NCI-H82 treated with DMSO at 0.1 percent for 48 hours (cell line): ENCODE results near the gene AGRN.
"Not testable (repeated sequence)": the region's sequence is repeated elsewhere in the genome, so short reads cannot be mapped to it uniquely, and the experiment has no call there.

Experiments
- DNase-seq: peaks from one replicate; lab custom pipeline; 2025; ENCODE audit not compliant: unreplicated experiment; lab: John Stamatoyannopoulos, UW

The AGRN gene

DNA sequence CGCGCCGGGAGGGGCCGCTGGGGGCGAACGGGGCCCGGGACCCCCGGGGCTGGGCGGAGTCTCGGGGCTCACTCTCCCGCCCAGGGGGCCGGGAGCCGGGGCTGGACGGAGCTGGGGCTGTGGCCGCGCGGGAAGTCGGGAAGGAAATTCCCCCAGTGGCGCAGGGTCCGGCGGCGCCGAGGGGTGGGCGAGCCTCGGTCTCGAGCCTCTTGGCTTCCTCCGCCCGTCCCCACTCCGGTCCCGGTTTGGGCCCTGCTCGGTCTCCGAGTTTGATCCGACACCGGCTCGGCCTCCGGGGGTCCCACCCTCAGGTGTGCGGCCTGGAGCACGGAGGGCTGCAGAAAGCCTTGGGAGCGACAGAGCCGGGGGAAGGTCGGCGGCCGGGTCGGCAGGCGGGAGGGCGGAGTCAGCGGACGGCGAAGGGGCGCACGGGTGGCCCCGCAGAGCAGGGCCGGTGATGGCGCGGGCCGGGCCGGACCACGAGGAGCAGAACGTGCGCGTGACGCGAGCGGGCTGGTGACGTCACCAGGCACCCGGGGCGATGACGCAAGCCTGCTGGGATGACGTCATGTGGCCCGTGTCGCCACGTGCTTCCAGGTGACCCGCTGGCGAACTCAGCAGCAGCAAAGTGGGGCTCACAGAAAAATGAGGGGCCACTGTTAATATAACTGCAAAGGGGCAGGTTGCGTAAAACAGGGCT is 19.4 kb upstream of the AGRN start:
- no peak for DNase-seq

DNA sequence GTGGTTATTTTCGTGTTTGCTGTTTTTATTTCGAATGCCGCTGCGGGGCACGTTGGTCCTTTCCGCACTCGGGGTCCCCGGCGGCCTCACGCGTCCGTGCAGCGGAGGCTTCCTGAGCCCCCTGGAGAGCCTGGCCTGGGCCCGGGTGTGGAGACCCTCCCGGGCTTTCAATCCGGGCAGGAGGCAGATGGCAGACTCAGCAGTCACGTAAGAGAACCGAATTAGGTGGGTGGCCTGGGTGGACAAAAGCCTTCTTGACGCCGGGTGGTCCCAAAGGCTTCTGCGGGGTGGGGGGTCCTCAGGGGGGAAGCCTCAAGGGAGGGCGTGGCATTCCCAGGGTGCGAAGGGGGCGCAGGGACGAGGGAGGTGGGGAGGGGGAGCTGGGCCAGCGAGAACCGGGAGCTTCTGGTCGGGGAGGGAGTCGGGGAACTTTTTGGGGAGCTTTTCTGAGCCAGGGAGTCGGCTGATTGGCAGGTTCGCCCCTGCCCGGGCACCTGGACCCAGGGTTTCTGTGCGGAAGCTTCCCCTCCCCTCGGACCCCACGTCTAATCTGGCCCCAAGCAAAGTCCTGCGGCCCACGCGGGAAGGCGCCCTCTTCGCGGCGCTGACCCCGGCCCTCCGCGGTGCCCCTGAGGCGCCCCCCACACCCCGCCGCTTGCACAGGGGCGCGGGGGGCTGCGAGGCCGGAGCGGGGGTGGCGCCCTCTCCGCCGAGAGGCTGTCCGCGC is 18.7 kb upstream of the AGRN start:
- no peak for DNase-seq

GRCh38 chr1:1003618-1004419 is 16.1 kb upstream of the AGRN start:
- no peak for DNase-seq

DNA sequence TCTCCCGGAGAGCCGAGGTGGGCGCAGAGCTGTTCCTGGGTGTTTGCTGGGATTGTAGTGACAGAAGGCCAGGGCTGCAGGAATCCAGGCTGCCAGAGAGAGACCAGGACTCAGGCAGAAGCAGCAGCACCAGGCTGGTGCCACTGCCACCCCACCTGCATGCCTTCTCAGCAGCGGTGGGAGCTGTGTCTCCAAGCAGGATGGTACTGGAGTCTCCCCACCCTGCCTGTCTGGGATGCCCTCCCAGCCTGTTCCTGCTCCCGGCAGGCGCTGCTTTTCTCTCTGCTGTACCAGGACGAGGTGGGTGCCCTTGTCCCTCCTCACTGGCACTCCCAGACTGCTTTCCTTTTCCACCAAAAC is 15.5 kb upstream of the AGRN start:
- DNase-seq: no peak

- DNase-seq: no peak
Observed at GRCh38 chr1:1004780-1005697, 14.9 kb upstream of the AGRN start.

- no peak for DNase-seq
Observed at GRCh38 chr1:1005774-1006304, 14.1 kb upstream of the AGRN start.

GRCh38 chr1:1006305-1007159 is 13.4 kb upstream of the AGRN start:
- no peak for DNase-seq

- DNase-seq: not testable (repeated sequence)
Observed at GRCh38 chr1:1010131-1010530, 9.8 kb upstream of the AGRN start.

DNA sequence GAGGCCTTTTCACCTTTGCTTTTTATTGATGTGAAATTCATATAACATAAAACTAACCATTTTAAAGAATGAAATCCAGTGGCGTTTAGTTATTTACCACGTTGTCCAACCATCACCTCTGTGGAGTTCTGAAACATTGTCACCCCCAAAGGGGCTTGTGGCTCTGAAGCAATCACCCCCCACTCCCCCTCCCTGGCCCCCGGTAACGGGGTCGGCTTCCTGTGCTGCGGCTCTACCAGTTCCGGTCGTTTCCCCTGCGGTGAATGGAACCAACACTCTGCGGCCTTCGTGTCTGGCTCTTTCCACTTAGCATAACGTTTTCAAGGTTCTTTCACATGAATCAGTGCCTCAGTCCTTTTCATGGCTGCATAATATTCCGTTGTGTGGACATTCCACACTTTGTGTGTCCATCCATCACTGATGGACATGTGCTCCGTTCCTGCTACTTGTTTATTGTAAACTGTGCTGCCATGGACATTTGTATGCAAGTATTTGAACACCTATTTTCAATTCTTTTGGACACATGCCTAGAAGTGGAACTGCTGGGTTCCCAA is 8.4 kb upstream of the AGRN start:
- DNase-seq: no peak

- not testable (repeated sequence) for DNase-seq
Observed at GRCh38 chr1:1012736-1013104, 7.2 kb upstream of the AGRN start.

- DNase-seq: no peak
Observed at GRCh38 chr1:1013105-1013921, 6.6 kb upstream of the AGRN start, which contains the start of gene ISG15. ISG15 (plus strand) TSS chr1:1013497; CDS start chr1:1013574, 77 bp downstream.

DNA sequence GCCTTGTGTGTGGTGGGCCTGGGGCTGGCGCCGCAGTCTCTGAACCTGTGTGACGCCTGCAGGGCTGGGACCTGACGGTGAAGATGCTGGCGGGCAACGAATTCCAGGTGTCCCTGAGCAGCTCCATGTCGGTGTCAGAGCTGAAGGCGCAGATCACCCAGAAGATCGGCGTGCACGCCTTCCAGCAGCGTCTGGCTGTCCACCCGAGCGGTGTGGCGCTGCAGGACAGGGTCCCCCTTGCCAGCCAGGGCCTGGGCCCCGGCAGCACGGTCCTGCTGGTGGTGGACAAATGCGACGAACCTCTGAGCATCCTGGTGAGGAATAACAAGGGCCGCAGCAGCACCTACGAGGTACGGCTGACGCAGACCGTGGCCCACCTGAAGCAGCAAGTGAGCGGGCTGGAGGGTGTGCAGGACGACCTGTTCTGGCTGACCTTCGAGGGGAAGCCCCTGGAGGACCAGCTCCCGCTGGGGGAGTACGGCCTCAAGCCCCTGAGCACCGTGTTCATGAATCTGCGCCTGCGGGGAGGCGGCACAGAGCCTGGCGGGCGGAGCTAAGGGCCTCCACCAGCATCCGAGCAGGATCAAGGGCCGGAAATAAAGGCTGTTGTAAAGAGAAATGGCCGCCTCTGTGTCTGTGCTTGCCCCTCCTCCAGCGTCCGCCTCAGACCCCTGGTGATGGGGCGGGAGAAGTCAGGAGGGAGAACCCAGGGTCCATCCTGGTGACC is 5.8 kb upstream of the AGRN start:
- DNase-seq: no peak

DNA sequence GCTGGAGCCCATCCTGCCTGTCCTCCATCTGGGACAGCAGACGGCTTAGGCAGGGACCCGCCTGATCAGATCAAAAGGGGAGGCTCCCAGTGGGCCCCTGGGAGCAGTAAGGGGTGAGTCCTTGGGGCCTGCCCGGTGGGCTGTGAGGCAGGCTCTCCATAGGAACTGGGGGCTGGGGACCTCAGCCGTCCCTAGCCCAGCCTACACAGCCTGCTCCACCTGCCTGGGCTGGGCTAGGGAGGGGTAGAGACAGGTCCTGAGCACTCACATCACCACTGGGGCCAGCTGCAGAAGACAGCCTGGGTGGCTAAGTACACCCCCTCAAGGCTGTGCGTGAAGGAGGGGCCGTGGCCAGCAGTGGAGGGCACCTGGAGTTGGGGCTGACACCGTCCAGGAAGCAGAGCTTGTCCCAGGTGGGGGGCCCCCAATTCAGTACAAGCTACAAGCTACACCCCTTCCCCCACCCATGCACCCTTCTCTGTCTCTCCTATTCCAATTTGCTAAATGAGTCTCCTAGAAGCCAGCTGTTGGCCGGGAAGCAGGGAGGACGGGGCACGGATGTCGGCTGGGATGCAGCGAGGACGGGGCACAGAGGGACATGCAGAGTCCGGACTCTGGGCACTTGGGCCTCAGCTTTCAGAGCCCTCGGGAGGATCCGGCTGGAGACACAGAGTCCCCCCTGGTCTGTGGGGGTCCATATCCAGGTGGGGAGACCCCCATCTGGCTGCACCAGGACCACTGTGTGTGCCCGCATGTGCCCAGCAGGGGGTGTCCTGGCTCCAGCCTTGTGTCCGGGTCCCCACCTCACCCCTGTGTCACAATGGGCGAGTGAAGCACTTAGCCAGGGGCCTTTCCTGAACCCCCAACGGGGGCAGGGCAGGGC is 4.9 kb upstream of the AGRN start:
- no peak for DNase-seq

DNA sequence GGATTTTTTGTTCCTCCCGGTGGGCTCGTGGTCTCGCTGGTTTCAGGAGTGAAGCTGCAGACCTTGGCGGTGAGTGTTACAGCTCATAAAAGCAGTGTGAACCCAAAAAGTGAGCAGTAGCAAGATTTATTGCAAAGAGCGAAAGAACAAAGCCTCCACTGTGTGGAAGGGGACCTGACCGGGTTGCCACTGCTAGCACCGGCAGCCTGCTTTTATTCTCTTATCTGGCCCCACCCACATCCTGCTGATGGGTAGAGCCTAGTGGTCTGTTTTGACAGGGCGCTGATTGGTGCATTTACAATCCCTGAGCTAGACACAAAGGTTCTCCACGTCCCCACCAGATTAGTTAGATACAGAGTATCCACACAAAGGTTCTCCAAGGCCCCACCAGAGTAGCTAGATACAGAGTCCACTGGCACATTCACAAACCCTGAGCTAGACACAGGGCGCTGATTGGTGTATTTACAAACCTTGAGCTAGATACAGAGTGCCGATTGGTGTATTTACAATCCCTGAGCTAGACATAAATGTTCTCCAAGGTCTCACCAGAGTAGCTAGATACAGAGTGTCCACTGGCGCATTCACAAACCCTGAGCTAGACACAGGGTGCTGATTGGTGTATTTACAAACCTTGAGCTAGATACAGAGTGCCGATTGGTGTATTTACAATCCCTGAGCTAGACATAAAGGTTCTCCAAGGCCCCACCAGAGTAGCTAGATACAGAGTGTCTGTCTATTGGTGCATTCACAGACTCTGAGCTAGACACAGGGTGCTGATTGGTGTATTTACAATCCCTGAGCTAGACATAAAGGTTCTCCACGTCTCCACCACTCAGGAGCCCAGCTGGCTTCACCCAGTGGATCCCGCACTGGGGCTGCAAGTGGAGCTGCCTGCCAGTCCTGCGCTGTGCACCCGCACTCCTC is 2.3 kb upstream of the AGRN start:
- DNase-seq: not testable (repeated sequence)

DNA sequence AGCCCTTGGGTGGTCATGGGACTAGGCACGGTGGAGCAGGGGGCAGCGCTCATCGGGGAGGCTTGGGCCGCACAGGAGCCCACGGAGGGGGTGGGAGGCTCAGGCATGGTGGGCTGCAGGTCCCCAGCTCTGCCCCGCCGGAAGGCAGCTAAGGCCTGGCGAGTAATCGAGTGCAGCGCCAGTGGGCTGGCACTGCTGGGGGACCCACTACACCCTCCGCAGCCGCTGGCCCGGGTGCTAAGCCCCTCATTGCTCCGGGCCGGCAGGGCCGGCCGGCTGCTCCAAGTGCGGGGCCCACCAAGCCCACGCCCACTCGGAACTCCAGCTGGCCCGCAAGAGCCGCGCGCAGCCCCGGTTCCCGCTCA is 1.6 kb upstream of the AGRN start:
- not testable (repeated sequence) for DNase-seq
